ENCODE data around the gene PPP1R9B.

PPP1R9B gene

DNA sequence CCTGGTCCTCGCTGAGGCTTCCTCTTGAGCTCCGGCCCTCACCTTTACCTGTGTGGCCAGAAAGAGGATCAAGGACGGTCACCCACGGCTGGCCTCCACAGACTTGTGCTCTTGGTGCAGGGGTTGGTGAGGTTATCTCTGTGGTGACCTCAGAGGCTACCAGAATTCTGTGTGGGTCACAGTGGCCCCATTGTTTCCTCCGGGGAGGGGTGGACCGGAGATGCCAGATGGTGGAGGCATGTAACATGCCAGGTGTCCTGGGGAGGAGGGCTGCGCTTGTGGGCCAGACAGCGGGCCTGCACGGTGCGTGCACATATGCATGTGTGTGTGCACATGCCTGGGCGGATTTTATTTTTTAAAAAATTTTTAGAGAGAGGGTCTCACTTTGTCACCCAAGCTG, 21.7 kb upstream of the PPP1R9B start:
- no peak for DNase-seq (ENCODE audit: low read depth, low spot score)
- no peak overlapping the region for H3K4me3 ChIP-seq
- no peak overlapping the region for H3K9ac ChIP-seq (ENCODE audit: insufficient read length)
- H3K36me3 ChIP-seq (ENCODE audit: insufficient read depth, low read length), result no peaks in the 10 kb centered on the region
- no peak overlapping the region for H3K27ac ChIP-seq
- no peaks in the 10 kb centered on the region for H3K9me3 ChIP-seq (ENCODE audit: low read depth, low read length)
- no peak for TF ChIP-seq FOXP2 (optimal IDR thresholded peaks at IDR 0.05; ENCODE audit: control extremely low read depth, extremely low read length, insufficient read depth)
- no peak for TF ChIP-seq POLR2AphosphoS5 (IDR thresholded peaks at IDR 0.05; ENCODE audit: borderline replicate concordance, low read depth, low read length)
- no peak for TF ChIP-seq EZH2 (IDR thresholded peaks at IDR 0.05)

DNA sequence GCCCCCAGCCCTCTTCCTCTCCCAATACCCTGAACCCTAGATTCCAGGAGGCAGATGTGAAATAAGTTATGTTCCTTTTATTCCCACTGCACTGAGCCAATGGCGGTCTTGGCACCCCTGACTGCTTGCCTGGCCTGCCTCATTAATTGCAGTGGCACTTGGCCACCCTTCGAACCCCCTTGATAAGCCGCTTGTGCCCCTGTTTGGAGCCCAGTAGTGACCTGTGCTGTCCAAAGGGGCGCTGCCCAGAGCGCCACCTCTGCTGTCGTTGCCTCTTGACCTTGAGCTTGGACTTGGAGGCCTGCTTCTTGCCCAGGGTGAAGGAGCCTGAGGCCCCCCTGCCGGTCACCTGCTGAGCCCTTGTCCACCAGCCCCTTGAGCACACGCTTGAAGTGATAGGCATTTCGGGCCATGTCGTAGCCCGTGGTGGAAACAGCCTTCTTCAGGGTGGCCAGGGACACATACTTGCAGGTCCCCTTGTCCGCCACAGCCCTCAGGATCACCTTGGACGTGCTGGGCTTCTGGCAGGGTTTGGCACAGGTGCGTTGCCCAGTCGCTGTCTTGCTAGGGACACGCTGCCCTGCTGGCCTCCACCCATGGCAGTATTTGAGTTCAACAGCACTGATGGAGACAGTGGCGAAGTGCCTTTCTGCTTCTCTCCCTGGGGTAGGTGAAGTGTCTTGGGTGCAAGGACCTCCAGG, 21.0 kb upstream of the PPP1R9B start:
- Histone ChIP-seq H3K27ac (no peak overlapping the region), H3K9ac (ENCODE audit: insufficient read length) (no peak overlapping the region), H3K9me3 (ENCODE audit: low read depth, low read length) (no peaks in the 10 kb centered on the region), H3K4me3 (no peak overlapping the region), H3K36me3 (ENCODE audit: insufficient read depth, low read length) (no peaks in the 10 kb centered on the region)
- DNase-seq (ENCODE audit: low read depth, low spot score), result no peak
- TF ChIP-seq EZH2 (IDR thresholded peaks at IDR 0.05) (no peak), FOXP2 (optimal IDR thresholded peaks at IDR 0.05; ENCODE audit: control extremely low read depth, extremely low read length, insufficient read depth) (no peak), POLR2AphosphoS5 (IDR thresholded peaks at IDR 0.05; ENCODE audit: borderline replicate concordance, low read depth, low read length) (no peak)

DNA sequence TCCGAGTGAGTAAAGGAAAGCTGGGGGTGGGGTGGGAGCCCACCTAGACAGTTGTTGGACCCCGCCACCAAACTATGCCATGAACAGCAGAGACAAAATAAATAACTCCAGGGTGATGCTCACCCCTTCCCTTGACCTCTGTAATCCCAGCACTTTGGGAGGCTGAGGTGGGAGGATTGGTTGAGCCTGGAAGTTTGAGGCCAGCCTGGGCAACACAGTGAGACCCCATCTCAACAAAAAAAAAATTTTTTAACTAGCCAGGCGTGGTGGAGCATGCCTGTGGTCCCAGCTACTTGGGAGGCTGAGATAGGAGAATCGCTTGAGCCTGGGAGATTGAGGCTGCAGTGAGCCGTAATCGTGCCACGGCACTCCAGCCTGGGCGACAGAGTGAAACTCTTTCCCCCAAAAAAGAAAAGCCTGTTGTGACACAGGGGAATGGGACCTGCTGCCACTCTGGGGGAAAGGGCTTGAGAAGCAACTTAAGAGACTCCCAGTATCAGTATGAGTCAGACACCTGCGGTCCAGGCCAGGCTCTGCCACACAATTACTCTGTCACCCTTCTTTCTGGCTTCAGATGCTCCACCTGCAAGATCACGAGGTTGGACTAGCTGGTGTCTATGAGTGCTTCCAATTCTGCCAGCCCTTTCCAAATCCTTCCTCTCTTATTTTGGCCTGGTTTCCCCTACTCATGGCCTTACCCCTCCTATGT, 20.3 kb upstream of the PPP1R9B start:
- no peak for DNase-seq (ENCODE audit: low read depth, low spot score)
- Histone ChIP-seq H3K36me3 (ENCODE audit: insufficient read depth, low read length) (no peaks in the 10 kb centered on the region), H3K9ac (ENCODE audit: insufficient read length) (no peak overlapping the region), H3K27ac (no peak overlapping the region), H3K4me3 (no peak overlapping the region), H3K9me3 (ENCODE audit: low read depth, low read length) (no peaks in the 10 kb centered on the region)
- TF ChIP-seq EZH2 (IDR thresholded peaks at IDR 0.05) (no peak), POLR2AphosphoS5 (IDR thresholded peaks at IDR 0.05; ENCODE audit: borderline replicate concordance, low read depth, low read length) (no peak), FOXP2 (optimal IDR thresholded peaks at IDR 0.05; ENCODE audit: control extremely low read depth, extremely low read length, insufficient read depth) (no peak)

DNA sequence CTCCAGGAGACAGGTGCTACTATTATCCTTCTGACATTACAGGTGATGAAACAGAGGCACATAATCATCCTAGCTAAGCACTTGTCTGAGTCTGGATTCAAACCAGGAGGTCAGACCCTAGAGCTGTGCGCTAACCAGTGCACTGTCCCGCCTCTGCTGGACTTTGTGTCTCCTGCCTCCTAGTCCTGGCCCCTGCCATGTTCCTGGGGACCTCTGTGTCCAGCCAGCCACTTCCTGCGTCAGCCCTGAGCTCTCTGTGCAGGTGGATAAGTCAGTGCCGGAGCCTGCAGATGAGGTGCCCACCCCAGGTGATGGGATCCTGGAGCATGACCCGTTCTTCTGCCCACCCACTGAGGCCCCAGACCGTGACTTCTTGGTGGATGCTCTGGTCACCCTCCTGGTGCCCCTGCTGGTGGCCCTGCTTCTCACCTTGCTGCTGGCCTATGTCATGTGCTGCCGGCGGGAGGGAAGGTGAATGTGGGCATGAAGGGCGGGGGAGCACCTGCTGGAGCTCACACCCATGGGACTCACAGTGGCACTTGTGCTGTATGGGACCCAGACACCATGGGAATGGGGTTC, 19.5 kb upstream of the PPP1R9B start:
- Histone ChIP-seq H3K4me3 (no peak overlapping the region), H3K9ac (ENCODE audit: insufficient read length) (no peak overlapping the region), H3K9me3 (ENCODE audit: low read depth, low read length) (no peaks in the 10 kb centered on the region), H3K27ac (no peak overlapping the region), H3K36me3 (ENCODE audit: insufficient read depth, low read length) (no peaks in the 10 kb centered on the region)
- no peak for TF ChIP-seq EZH2 (IDR thresholded peaks at IDR 0.05)
- TF ChIP-seq FOXP2 (optimal IDR thresholded peaks at IDR 0.05; ENCODE audit: control extremely low read depth, extremely low read length, insufficient read depth), result no peak
- no peak for TF ChIP-seq POLR2AphosphoS5 (IDR thresholded peaks at IDR 0.05; ENCODE audit: borderline replicate concordance, low read depth, low read length)
- no peak for DNase-seq (ENCODE audit: low read depth, low spot score)

DNA sequence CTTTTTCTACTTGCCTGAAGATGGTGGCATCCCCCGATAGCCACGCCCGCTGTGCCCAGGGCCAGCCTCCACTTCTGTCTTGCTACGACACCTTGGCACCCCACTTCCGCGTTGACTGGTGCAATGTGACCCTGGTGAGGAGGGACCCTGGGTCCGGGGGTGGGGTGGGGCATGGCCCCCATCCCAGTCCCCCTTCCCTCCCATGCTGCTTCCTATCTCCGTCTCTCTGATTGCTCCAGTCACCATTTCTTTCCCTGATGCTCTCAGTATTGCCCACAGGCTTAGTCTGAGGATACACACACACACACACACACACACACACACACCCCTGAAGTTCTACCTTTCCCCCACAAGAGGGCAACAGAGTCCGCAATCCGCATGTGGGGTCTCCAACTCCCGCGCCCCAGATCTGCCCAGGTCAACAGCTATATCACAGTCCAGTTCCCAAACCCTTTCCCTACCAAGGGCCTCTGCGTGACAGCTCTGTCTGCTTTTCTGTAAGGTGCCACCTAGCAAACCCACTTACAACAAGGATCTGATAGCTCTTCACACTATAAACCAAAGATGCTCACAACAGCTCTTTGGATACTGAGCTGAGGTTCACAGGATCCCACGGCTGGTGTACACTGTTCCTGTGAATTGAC, 18.8 kb upstream of the PPP1R9B start:
- no peaks in the 10 kb centered on the region for H3K9me3 ChIP-seq (ENCODE audit: low read depth, low read length)
- TF ChIP-seq FOXP2 (optimal IDR thresholded peaks at IDR 0.05; ENCODE audit: control extremely low read depth, extremely low read length, insufficient read depth), result no peak
- no peak for TF ChIP-seq POLR2AphosphoS5 (IDR thresholded peaks at IDR 0.05; ENCODE audit: borderline replicate concordance, low read depth, low read length)
- TF ChIP-seq EZH2 (IDR thresholded peaks at IDR 0.05), result no peak
- no peak overlapping the region for H3K9ac ChIP-seq (ENCODE audit: insufficient read length)
- peak; percentile 30 for DNase-seq (ENCODE audit: low read depth, low spot score)
- H3K27ac ChIP-seq, result no peak overlapping the region
- no peak overlapping the region for H3K4me3 ChIP-seq
- H3K36me3 ChIP-seq (ENCODE audit: insufficient read depth, low read length), result no peaks in the 10 kb centered on the region

DNA sequence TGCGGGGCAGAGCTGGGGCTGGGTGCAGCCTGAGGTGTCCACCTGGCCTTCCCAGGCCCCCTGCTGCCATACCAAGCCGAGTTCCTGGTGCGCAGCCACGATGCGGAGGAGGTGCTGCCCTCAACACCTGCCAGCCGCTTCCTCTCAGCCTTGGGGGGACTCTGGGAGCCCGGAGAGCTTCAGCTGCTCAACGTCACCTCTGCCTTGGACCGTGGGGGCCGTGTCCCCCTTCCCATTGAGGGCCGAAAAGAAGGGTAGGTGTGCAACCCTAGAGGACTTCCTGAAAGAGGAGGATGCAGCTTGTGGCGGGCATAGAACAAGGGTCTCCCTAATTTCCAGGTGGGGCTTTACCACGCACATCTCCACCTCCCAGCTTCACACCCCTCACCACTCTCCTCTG, 17.8 kb upstream of the PPP1R9B start:
- H3K9ac ChIP-seq (ENCODE audit: insufficient read length), result no peak overlapping the region
- DNase-seq (ENCODE audit: low read depth, low spot score), result no peak
- H3K9me3 ChIP-seq (ENCODE audit: low read depth, low read length), result no peaks in the 10 kb centered on the region
- TF ChIP-seq POLR2AphosphoS5 (IDR thresholded peaks at IDR 0.05; ENCODE audit: borderline replicate concordance, low read depth, low read length) (no peak), FOXP2 (optimal IDR thresholded peaks at IDR 0.05; ENCODE audit: control extremely low read depth, extremely low read length, insufficient read depth) (no peak), EZH2 (IDR thresholded peaks at IDR 0.05) (no peak)
- H3K36me3 ChIP-seq (ENCODE audit: insufficient read depth, low read length), result no peaks in the 10 kb centered on the region
- H3K27ac ChIP-seq, result no peak overlapping the region
- H3K4me3 ChIP-seq, result no peak overlapping the region

DNA sequence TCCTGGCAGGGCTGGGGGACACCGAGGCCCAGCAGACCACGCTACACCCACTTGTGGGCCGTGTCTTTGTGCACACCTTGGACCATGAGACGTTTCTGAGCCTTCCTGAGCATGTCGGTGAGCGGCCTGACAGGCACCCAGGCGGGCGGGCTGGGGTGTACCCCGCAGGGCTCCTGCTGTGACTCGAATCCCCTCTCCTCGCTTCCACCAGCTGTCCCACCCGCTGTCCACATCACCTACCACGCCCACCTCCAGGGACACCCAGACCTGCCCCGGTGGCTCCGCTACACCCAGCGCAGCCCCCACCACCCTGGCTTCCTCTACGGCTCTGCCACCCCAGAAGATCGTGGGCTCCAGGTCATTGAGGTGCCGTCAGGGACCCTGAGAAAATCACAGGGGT, 16.9 kb upstream of the PPP1R9B start:
- TF ChIP-seq POLR2AphosphoS5 (IDR thresholded peaks at IDR 0.05; ENCODE audit: borderline replicate concordance, low read depth, low read length), result no peak
- no peak for TF ChIP-seq FOXP2 (optimal IDR thresholded peaks at IDR 0.05; ENCODE audit: control extremely low read depth, extremely low read length, insufficient read depth)
- TF ChIP-seq EZH2 (IDR thresholded peaks at IDR 0.05), result no peak
- H3K27ac ChIP-seq, result no peak overlapping the region
- no peak overlapping the region for H3K9ac ChIP-seq (ENCODE audit: insufficient read length)
- H3K36me3 ChIP-seq (ENCODE audit: insufficient read depth, low read length), result no peaks in the 10 kb centered on the region
- H3K4me3 ChIP-seq, result no peak overlapping the region
- H3K9me3 ChIP-seq (ENCODE audit: low read depth, low read length), result no peaks in the 10 kb centered on the region
- DNase-seq (ENCODE audit: low read depth, low spot score), result no peak

DNA sequence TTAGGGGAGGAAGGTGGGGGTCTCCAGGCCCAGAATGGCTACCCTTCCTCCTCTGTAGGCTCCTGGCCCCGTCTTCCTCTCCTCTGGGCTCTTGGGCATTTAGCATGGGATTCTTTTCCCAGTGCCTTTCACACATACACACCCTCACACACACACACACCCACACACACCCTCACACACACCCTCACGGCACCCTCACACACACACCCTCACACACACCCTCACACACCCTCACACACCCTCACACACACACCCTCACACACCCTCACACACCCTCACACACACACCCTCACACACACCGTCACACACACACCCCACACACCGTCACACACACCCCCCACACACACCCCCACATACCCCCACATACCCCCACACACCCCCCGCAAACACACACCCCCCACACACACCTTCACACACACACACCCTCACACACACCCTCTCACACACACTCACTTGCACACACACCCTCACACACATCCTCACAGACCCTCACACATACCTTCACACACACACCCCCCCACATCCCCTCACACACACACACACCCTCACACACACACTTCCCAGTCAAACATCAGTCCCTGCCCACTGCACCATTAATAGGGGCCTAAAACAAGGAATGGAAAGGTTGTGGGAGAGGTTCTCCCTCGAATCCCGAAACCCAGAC, 16.2 kb upstream of the PPP1R9B start:
- no peak for TF ChIP-seq EZH2 (IDR thresholded peaks at IDR 0.05)
- TF ChIP-seq FOXP2 (optimal IDR thresholded peaks at IDR 0.05; ENCODE audit: control extremely low read depth, extremely low read length, insufficient read depth), result no peak
- no peak for TF ChIP-seq POLR2AphosphoS5 (IDR thresholded peaks at IDR 0.05; ENCODE audit: borderline replicate concordance, low read depth, low read length)
- no peaks in the 10 kb centered on the region for H3K36me3 ChIP-seq (ENCODE audit: insufficient read depth, low read length)
- no peak for DNase-seq (ENCODE audit: low read depth, low spot score)
- H3K4me3 ChIP-seq, result no peak overlapping the region
- H3K9ac ChIP-seq (ENCODE audit: insufficient read length), result no peak overlapping the region
- H3K9me3 ChIP-seq (ENCODE audit: low read depth, low read length), result no peaks in the 10 kb centered on the region
- H3K27ac ChIP-seq, result no peak overlapping the region
